ENCODE measurements around the gene TOP2A. TPM values are rescaled to one million over a fixed set of nuclear protein-coding genes. Genes with fewer than 3 reads are reported as not detected.

TOP2A gene
- polyA plus RNA-seq, 1 of the 3 experiments (the other 2 are of a cell fraction), result 20.6 TPM

GRCh38 chr17:40342504-40343218 is 75.0 kb downstream of the TOP2A start (continued):
- no peak for TF ChIP-seq FOXM1 (IDR thresholded peaks at IDR 0.05; ENCODE audit: low read depth)
- TF ChIP-seq ELF1 (IDR thresholded peaks at IDR 0.05), result no peak
- no peak for TF ChIP-seq REST (IDR thresholded peaks at IDR 0.05; ENCODE audit: low read depth, low read length)
- TF ChIP-seq JUND (IDR thresholded peaks at IDR 0.05), result no peak
- TF ChIP-seq MXI1 (IDR thresholded peaks at IDR 0.05; ENCODE audit: low read depth, low read length), result no peak
- no peak for TF ChIP-seq GATA2 (CRISPR knock-in tag; IDR thresholded peaks at IDR 0.05)
- no peak for TF ChIP-seq MEF2A (IDR thresholded peaks at IDR 0.05; ENCODE audit: borderline replicate concordance, low read depth)
- TF ChIP-seq POLR2AphosphoS5 (IDR thresholded peaks at IDR 0.05; ENCODE audit: low read depth, low read length), result no peak

- H3K36me3 ChIP-seq (replicated peaks in 1 of 2; ENCODE audit: control insufficient read depth in 1 of 2, insufficient read depth in 2 of 2, low read length in 1 of 2), result peaks cover 0 to 18% of the 10 kb centered on the region in 2 experiments
- peak; percentile 93 for DNase-seq
Measured at GRCh38 chr17:40341808-40342503, 75.7 kb downstream of the TOP2A start.

More at GRCh38 chr17:40341808-40342503, 75.7 kb downstream of the TOP2A start:
- Histone ChIP-seq H3K79me2 (ENCODE audit: insufficient read depth) (peaks cover 94% of the 10 kb centered on the region), H3K9me2 (no peaks in the 10 kb centered on the region), H4K20me1 (ENCODE audit: insufficient read depth) (peaks cover 53% of the 10 kb centered on the region), H3K4me3 (ENCODE audit: low read depth in 2 of 2, low read length in 1 of 2) (peak overlapping the region; percentile 69 to 78), H2AFZ (ENCODE audit: low read depth) (no peak overlapping the region), H3K27ac (ENCODE audit: low read depth in 2 of 2, low read length in 1 of 2) (peak overlapping the region; percentile 73 to 99; a peak in 3 of 4 replicates), H3K9me3 (no peaks in the 10 kb centered on the region), H3K9ac (peak overlapping the region; percentile 75), H3K27me3 (ENCODE audit: insufficient read depth) (no peaks in the 10 kb centered on the region), H3K4me2 (peak overlapping the region; percentile 97), H3K4me1 (ENCODE audit: control insufficient read depth in 1 of 2, insufficient read depth in 2 of 2, low read depth in 1 of 2, low read length in 1 of 2) (peaks cover 34 to 74% of the 10 kb centered on the region in 2 experiments), H3F3A (replicated peaks; ENCODE audit: insufficient read depth) (peaks cover 15% of the 10 kb centered on the region)
- CTCF ChIA-PET, result interaction anchor here (2.1 to 57.6 kb wide), 3 partner anchors 11 to 37 kb away, joined by 14 to 1706 read pairs (median 44); partner anchors contain the start of genes CDC6 and RARA
- POLR2A ChIA-PET, result interaction anchor here (0.5 to 2.7 kb wide), 5 partner anchors 10 to 25 kb away, joined by 3 to 15 read pairs (median 4); no protein-coding TSS in a partner anchor
- TF ChIP-seq FOXJ3 (CRISPR knock-in tag; IDR thresholded peaks at IDR 0.05) (no peak), PBX3 (IDR thresholded peaks at IDR 0.05) (no peak), MAX (IDR thresholded peaks at IDR 0.05; ENCODE audit: low read depth) (peak; percentile 32; the same call in 1 of the 2 replicates), NRF1 (IDR thresholded peaks at IDR 0.05; ENCODE audit: low read depth, low read length) (no peak), CHD2 (IDR thresholded peaks at IDR 0.05; ENCODE audit: low read length, partially characterized antibody) (peak; percentile 24), MEF2A (IDR thresholded peaks at IDR 0.05; ENCODE audit: borderline replicate concordance, low read depth) (no peak), SIN3A (IDR thresholded peaks at IDR 0.05; ENCODE audit: borderline replicate concordance, low read depth, low read length) (0 out of 2 replicates have a peak, but pooled peaks have one; percentile 23), POLR2AphosphoS5 (IDR thresholded peaks at IDR 0.05; ENCODE audit: low read depth, low read length) (peak; percentile 55; the same call in 1 of the 2 replicates), JUND (IDR thresholded peaks at IDR 0.05) (no peak)
- 4% methylated on average over 30 of the region's 55 CpGs for WGBS (ENCODE audit: low lambda C conversion rate)
